ENCODE measurements around the gene CDK11A.
"Not testable (repeated sequence)": the region's sequence is repeated elsewhere in the genome, so short reads cannot be mapped to it uniquely, and the experiment has no call there.

The CDK11A gene

DNA sequence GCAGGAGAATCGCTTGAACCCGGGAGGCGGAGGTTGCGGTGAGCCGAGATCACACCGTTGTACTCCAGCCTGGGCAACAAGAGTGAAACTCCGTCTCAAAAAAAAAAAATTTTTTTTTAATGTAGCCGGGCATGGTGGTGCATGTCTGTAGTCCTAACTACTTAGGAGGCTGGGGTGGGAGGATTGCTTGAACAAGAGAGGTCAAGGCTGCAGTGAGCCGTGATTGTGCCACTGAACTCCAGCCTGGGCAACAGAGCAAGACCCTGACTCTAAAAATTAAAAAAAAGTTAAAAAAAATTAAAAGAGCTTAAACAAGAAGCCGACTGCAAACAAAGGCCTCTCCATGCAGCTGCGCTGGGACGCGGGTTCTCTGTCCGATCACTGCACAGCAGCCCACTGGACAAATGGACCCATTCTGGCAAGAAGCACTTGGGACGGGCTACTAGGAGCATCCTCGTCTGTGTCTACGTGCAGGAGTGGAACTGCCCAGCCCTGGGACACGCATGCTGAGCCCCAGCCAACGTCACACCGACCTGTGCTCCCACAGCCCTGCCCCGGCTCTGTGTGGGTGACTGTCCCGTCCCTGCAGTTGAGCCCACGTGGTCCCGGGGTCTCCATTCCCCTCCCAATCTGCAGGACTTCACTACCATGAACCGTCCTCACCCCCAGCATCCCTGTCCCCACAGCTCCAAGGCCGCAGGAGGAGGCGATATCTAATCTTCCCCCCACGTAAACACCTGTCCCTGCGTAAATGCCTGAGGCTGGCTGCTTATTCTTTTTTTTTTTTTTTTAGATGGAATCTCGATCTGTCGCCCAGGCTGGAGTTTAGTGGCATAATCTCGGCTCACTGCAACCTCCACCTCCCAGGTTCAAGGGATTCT is 43.9 kb downstream of the CDK11A start:
- no peak for DNase-seq

DNA sequence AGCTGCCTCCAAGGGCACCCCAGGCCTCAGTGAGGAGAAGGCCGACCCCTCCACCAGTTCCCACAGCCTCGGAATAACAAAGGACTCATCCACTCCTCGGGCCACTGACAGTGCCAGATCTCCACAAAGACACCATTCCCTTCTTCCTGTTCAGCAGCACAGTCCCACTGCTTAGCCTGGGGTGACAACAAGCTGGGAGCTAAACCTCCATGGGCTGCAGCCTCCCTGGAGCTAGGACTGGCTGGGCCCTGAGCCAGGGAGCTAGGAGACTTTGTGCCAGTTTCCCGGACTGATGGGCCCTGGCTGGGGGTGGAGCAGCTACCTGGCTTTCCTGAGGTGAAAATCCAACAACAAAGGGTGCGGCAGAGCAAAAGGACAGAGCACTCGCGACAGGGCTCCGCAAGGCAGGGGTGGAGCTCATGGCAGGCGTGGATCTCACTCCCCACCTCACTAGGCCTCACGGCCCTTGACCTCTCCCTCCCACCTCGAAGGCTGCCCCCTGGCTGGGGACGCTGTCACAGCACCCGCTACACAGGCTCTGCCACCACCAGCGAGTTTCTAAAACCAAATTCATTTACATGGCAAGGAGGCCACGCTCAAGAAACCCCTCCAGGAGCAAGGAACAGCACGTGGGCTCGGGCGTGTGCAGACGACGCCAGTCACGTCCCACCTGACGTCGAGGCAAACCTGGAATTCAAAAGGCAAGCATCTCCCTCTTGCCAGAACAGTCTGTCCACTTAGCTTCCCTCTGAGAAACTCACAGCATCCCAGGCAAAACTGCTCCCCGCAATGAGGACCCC is 45.4 kb downstream of the CDK11A start:
- peak; percentile 74 for DNase-seq

DNA sequence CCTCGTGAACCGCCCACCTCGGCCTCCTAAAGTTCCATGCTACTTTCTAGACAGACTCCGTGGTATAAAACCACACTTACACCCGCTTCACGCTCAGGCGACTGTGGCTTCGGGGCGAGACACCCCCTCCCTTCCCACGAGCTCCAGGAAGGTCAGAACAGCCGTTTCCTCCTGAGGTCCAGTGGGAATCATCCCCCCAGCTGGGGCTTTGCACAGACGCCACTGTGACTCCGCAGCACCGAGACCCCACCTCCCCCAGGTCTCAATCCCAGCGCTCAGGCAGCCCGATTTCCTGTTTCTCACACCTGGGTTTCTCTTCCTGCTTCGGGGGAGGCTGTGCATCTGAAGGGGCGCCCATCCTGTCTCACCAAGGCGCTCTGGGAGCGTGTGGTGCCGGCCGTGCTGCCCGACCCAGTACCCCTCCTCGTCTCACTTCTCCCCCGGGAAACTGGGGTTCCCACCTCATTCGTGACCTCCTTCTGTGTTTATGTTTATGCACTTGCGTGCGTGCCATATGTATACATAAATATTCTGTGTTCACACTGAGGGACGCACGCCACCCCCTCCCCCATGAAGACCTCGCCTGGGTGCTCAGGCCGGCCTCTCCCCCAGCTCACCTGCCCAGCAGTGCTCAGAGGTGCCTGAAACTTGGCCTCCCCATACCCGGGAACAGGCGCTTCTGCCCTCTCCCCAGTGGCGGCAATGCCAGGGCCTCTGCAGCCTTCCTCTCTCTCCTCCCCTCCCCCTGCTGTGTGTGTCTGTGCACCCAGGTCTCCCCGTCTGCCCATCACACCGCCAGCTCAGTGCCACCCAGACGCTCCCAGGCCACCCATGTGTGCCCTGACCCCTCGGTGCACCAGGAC is 46.2 kb downstream of the CDK11A start:
- DNase-seq = peak; percentile 63

DNA sequence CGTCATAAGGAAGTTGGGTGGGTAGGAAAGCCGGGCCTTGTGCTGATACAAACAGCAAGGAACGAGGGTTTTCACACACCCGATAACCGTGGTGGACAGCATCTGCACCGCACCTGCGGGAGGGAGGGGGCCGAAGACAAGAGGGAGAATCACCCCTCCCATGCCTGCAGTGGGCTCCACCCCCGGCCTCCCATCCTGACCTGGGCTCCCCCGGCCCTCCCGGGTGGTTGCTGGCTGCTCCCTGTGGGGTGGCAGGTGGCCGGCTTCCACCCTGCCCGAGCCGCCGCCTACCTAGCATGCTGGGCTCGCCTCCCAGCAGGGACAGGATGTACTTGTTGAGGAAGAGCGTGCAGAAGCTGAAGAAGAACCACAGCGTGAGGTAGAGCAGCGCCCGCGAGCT is 48.1 kb downstream of the CDK11A start:
- DNase-seq = not testable (repeated sequence)

DNA sequence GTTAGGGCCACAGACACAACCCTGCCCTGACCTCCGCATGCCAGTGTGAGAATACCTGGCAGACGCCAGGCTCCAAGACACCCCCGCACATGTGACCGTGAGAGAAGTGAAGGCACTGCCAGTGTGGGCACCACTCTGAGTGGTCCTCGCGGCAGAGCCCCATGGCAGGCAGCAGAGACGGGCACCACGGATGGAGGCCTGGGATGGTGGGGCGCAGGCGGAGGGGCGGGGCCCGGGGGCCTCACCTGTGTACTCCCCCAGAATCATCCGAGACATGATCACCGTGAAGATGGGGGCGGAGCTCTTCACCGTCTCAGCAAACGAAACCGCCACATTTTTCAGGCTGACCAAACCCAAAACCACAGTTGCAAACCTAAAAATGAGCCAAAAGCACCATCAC is 48.9 kb downstream of the CDK11A start:
- not testable (repeated sequence) for DNase-seq

DNA sequence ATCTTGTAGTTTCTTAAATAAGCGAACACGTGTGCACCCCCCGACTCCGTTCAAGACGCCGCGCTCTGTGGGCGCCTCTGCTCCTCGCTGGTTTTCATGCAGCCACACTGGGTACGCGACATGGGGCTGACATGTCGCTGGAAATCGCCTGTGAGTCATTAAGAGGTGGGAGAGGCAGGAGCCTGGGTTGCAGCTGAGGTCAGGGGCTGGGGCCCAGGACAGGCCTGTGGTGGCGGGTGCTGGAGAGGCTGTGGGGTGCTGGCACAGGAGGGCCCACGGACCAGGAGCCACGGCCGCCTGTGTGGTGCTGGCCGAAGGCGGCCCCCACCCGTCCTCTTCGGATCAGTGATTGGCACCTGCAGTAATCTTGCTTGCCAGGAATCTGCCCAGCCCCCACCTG is 49.4 kb downstream of the CDK11A start:
- not testable (repeated sequence) for DNase-seq

DNA sequence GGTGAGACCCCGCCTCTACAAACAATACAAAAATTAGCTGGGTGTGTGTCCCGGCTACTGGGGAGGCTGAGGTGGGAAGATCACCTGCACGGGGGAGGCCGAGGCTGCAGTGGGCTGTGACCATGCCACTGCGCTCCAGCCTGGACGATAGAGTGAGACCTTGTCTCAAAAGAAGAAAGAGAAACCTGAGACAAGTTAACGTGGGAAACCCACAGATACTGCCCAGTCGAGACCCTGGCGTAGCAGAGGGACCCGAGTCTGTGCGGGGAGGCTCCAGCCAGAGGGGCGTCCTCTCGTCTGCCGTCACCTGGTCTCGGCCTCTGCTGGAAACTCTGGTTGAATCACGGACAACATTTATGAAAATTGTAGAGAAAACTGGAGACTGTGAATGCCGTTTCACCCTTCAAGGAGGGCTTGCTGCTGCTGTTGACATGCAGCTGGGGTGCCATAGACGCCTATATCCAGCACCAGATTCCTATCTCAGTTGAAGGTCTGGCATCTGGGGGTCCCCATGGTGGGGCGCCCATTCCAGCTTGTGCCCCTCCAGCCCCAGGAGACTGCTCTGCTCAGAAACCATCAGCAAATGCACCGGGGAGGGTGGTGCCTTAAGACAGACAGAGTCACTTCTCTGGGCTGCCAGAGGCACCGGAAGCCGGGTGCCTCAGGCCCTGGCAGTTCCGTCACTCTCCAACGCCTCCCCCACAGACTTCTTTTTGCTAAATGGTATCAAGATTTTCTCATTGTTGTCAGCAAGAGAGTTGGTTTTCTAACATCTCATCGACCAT is 51.8 kb downstream of the CDK11A start:
- no peak for DNase-seq

DNA sequence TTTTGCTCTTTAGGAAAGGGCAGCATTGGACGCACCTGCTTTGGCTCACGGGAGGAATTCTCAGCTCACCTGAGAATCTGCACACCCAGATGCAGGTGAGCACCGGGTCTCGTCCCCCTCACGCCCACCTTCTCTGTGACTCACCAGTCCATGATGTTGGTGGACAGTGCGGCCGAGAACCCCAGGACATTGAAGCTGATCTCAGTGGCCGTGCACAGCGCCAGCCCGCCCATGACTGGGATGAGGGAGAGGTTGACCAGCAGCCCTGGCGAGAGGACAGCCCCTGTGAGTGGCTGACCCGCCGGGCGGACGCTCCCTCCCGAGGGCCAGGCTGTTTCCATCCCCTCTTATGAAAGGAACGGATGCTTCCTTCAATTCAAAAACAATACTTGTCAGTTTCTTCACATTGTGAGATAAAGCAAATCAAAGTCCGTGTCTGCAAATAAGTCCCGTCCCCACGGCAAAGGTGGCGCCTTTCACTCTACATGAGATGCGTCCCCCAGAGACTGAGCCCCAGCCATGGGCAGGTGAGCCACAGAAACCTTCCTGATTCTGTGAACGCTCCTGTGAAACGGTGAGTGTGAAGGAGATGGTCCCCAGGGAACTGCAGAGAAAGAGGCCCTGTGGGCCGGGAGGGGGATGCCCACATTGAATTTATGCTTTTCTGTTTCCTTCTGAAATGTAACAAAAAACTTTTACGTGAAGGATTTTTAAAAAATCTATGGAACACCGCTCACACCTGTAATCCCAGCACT is 52.6 kb downstream of the CDK11A start:
- DNase-seq = no peak

DNA sequence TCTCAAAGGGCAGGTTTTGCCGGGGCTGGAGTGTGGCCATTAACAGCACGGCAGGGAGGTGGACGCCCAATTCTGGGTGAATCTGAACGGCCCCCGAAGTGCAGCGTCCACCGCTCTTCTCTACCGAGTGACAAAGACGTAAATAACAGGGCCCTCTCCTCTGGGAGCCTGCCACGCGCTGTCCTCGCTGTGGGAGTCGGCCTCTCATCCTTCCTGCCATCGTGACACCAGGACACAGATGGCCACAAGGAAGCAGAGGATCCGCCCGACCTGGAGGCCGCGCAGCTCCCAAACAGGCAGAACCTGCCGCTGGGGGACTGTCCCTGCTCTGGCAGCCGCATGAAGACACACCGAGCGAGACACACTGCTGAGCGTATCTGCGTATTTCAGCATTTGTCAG is 53.3 kb downstream of the CDK11A start:
- no peak for DNase-seq

DNA sequence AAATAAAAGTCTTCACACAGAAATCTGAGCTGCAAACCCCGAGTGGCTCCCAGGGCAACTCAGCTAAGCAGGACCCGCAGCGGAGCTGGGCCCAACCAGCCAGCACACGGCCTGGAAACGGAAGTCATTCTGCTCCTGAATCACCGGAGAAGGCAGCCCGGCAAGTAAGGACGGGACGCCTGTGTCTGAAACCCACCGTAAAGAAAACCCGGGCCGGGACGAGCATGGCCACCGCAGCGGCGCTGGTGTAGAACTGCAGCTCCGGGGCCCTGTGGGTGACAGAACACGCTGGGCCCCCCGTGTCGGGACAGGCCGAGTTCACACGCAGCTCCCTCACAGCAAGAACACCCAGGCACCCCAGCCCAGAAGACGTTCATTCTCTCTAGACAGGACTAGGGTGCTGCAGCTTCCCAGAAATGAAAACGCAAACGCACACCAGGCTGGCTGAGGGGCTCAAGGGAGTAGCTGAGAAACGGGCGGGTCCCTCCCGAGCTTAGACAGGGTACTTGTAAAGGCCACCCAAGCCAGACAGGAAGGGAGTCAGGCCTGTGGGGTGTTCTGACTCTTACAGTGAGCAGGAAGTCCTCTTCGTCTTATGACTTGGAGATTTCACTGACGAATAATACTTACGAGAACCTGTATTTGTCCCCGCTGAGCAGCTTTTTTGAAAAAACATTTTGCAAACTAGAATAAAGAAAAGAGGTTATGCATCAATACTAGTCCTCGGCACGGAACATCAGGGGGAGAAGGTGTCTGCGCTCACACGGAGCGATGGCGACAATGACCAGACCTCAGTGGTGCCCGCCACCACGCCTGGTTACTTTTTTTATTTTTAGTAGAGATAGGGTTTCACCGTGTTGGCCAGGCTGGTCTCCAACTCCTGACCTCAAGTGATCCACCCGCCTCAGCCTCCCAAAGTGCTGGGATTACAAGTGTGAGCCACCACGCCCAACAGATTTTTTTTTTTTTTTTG is 54.4 kb downstream of the CDK11A start:
- no peak for DNase-seq

DNA sequence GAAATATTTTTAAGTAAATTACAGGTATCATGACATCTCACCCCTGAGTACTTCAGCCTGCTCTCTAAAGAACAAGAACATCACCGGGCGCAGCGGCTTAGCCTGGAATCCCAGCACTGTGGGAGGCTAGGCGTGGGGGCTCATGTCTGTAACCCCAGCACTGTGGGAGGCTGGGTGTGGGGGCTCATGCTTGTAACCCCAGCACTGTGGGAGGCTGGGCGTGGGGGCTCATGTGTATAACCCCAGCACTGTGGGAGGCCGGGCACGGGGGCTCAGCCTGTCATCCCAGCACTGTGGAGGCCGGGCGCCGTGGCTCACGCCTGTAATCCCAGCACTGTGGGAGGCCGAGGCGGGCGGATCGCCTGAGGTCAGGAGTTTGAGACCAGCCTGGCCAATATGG is 57.6 kb downstream of the CDK11A start:
- DNase-seq = no peak

DNA sequence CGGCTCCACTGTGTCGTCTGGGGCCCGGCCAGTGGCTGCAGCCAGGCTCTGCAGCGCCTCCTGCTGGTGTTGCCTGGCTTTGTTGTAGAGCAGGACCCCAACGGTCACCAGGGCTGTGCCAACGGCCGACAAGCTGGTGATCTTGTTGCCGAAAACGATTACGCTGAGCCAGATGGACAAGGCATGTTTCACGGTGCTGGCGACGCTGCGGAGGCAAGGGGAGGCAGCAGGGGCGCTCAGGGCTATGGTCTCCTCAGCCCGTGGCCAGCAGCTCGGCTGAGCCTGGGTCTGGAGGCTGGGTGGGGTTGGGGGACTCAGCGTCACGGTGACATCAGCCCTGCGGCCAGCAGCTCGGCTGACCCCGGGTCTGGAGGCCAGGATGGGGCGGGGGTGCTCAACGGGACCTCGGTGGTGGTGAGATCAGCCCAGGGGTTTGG is 58.3 kb downstream of the CDK11A start:
- DNase-seq = peak; percentile 56

DNA sequence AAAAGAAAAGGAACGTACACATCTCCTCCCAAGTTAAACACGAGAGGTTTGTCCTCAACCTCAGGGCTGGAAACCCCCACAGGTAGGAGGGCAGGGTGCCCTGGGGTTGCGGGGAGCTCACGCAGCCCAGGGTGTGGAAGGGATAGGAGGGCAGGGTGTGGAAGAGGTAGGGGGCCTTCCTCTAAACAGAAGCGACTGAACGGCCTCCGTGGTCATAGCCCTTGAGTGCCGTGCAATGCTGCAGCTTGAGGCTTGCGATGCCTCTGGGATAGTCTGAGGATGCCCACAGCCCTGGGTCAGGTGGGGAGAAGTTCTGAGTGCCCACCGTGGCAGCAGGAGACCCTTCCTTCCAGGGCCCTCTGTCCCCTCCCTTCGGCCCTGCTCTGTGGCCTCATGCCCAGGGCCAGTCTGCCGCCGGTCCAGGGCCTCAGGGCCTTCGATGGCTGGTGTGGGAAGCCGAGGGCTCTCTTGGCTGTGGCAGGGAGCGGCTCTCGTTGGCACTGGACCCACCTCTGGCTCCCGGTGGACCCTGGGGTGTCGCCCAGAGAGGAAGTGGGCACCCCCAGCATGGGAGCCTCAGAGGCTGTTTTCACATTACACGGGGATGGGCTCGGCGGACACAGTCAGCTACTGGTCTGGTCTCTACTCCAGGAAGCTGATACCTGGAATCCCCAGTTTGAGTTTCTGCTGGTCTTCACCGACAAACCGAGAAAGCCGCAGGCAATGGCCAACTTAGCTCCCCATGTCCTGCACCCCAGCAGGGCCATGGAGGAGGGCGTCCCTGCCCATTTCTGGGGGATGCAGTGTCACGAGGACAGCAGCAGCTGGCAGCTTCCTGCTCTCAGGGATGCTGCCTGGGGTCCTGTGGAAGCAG is 59.0 kb downstream of the CDK11A start:
- DNase-seq = no peak

DNA sequence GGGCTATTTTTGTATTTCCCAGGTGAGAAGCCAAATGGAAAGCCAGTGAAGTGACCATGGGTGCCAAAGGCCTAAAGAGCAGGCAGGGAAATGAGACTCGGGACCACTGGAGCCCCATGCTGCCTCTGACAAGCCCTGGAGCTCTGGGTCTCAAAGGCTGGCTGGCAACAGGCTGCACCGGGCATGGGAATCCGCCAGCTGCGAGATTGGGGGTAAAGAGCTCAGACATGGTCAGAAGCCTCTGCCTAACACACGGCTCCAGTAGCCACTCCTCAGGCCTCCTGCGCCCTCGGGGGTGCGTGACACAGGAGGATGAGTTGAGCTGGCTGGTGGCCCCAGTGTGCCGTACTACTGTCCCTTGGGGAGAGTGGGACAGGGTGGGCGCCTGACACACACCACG is 59.8 kb downstream of the CDK11A start:
- not testable (repeated sequence) for DNase-seq

DNA sequence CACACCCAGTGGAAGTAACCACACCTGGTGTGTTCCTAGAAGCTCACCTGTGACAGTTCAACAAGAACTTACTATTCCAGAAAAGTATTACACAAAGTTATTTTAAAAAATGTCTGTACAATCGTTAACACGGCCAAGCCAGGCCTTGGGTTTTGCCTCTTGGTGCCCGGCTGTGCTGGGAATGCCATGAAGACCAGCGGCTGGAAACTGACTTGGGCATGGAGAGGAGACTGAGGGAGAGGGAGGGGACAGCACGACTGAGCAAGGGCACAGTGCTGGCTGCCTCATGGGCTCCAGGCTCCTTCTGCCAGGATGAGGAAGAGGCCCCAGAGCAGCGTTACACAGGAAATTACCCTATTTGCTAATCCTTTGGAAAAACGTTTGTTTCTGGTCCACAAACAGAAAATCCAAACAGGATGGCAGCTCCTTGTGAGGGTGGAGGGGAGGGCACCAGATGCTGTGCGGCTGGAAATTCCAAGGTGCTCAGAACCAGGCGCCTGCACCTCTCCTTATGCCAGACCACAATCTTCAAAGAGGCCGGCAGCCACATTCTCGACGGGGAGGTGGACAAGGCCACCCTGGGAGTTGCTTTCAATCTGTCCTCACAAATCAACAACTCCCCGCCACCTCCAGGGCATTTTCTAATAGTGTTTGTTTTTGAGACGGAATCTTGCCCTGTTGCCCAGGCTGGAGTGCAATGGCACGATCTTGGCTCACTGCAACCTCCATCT is 61.2 kb downstream of the CDK11A start:
- not testable (repeated sequence) for DNase-seq

DNA sequence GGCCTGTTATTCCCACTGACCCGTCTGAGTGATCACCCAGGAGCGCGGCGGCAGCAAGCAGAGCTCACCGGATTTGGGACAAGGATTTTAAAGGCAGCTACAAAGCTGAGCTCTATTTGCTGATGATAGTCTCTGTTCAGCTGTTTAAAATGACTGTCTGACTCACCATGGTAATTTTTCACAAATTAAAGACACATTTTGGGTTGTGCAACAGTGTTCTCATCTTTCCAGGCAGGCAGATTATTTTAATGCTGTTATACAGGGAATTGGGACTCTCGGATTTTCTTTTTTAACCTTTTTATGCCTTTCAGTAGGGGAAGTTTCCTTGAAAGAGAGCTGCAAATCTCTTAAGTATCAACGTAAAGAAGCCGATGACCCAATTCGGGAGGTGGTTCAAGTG is 61.8 kb downstream of the CDK11A start:
- DNase-seq = not testable (repeated sequence)

DNA sequence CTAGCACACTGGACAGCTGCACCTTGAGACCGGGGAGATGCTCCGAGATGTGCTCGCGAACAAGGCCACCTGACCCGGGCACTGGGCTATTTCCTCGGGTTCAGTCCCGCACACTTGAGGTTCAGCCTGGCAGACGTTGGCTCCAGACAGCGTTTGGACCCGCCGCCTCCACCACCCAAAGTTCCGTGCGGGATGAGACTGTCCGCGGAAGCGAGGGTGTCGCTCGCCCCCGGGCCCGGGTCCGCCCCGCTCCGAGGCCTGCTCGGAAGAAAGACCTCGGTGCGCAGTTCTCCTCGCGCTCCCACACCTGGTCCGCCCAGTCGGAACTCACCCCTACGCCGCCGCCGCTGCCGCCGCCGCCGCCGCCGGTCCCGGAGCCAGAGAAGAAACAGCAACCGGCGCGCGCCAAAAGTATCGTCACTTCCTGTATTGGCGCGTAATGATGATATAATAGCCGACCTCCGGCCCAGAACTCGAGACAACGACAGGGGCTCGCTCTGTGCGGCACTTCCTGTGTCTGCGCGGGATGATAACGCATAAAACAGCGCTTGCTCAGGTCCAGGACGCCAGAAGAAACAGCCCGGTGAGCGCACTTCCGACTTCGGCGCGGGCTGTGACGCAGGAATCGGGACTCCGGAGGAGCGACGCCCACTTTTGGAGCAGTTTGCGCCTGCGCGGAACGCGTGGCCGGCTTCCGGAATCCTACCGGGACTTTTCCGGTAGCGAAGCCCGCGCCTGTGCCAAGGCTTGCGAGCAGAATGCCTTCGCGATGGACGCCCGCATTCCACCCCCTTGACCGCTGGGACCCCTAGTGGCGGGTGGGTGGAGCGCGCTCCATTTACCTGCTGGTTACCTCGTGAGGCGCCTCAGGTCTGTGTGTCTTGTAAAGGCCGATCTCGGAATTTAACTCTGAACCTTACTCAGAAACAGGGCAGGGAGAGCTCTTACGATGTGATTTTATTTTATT is 65.3 kb downstream of the CDK11A start, which contains the start of gene CDK11B:
CDK11B (minus strand) TSS at position 422 of the 967 bp plus-strand sequence. CDS start 1,519 bp downstream, outside the sequence.
- peak; percentile 99 for DNase-seq
